CD4-positive, alpha-beta T cell (primary cell): Measurements from ENCODE around the gene C1orf167. TPM values are rescaled to one million over a fixed set of nuclear protein-coding genes. Genes with fewer than 3 reads are reported as not detected.
A peak's percentile ranks its signal among the peaks of the same experiment; 100 is the strongest.

ENCODE experiments used
- ATAC-seq: fragments of 200-7000 bp; cut with Tn5 transposase; one replicate; pipeline ENCODE4 v1.10.0; 2022; ENCODE audit warnings: mild to moderate bottlenecking; ENCODE audit not compliant: poor library complexity
- CTCF ChIA-PET: fragments of 350-600 bp; sonication (Branson Sonifier 250); formaldehyde crosslinking; loops from one replicate; lab custom pipeline; 2021; ENCODE audit warnings: antibody characterized with exemption, inconsistent platforms; lab: Charles Lee
- POLR2A ChIA-PET: fragments of 350-600 bp; sonication (Branson Sonifier 250); formaldehyde crosslinking; loops from one replicate; lab custom pipeline; 2021; ENCODE audit warnings: antibody characterized with exemption, inconsistent platforms; lab: Charles Lee
- DNase-seq, 14 experiments: peaks; one replicate each; pipeline ENCODE4 v3.0.0-alpha.2; 2013 to 2020; ENCODE audit warnings: mixed read lengths in 2 of 14
- H3K27ac ChIP-seq, 2 donors: one replicate each; pipeline versions ENCODE4 v1.5.1 to v1.7.0; 2013; ENCODE audit warnings: low read length in 2 of 2, low read depth in 1 of 2, mild to moderate bottlenecking in 1 of 2
- H3K27me3 ChIP-seq, 2 experiments: 1 replicate in 1 of 2; 2 replicates in 1 of 2; pipeline versions ENCODE4 v1.6.1 to v1.7.0; 2013; ENCODE audit warnings: low read length in 2 of 2, control low read depth in 1 of 2, mild to moderate bottlenecking in 1 of 2, moderate library complexity in 1 of 2; ENCODE audit not compliant: insufficient read depth in 2 of 2, control insufficient read depth in 1 of 2
- H3K36me3 ChIP-seq: one replicate; pipeline ENCODE4 v1.6.1; 2013; ENCODE audit warnings: low read length, control low read depth; ENCODE audit not compliant: insufficient read depth
- H3K4me1 ChIP-seq: one replicate; pipeline ENCODE4 v1.6.1; 2013; ENCODE audit warnings: low read length, control low read depth; ENCODE audit not compliant: insufficient read depth
- H3K4me3 ChIP-seq: one replicate; pipeline ENCODE4 v1.5.1; 2013; ENCODE audit warnings: mild to moderate bottlenecking, low read length, moderate library complexity
- H3K9me3 ChIP-seq, 2 experiments: 1 replicate in 1 of 2; 2 replicates in 1 of 2; pipeline versions ENCODE4 v1.6.1 to v1.7.0; 2013; ENCODE audit warnings: low read length in 2 of 2, mild to moderate bottlenecking in 2 of 2, control low read depth in 1 of 2, moderate library complexity in 1 of 2; ENCODE audit not compliant: control insufficient read depth in 1 of 2, insufficient read depth in 1 of 2
- H3K27ac Mint-ChIP-seq: one replicate; pipeline ENCODE4 v1.8.0; 2020; ENCODE audit warnings: mixed read lengths
- H3K27me3 Mint-ChIP-seq: one replicate; pipeline ENCODE4 v1.8.0; 2021; ENCODE audit warnings: mixed read lengths
- H3K36me3 Mint-ChIP-seq: one replicate; pipeline ENCODE4 v1.8.0; 2021; ENCODE audit warnings: low read depth, mixed read lengths
- H3K4me1 Mint-ChIP-seq: one replicate; pipeline ENCODE4 v1.8.0; 2021; ENCODE audit warnings: low read depth, mixed read lengths
- H3K4me3 Mint-ChIP-seq: one replicate; pipeline ENCODE4 v1.8.0; 2020; ENCODE audit warnings: mild to moderate bottlenecking, mixed read lengths
- H3K9me3 Mint-ChIP-seq: one replicate; pipeline ENCODE4 v1.8.0; 2020; ENCODE audit warnings: mixed read lengths
- intact Hi-C, 2 experiments: fragments of 100-400 bp; cut with DNase I in 1 of 2; cut with micrococcal nuclease in 1 of 2; formaldehyde crosslinking; loops; one replicate each; pipeline versions ENCODE4 v1.15.1 to v1.9.0; 2023 to 2025; cut with DNase I, micrococcal nuclease
- total RNA-seq, 174 experiments: library from RNA in 2 of 174; stranded (reverse) in 2 of 174; gene quantifications; one replicate each; pipeline ENCODE4 v1.2.3 and lab custom pipeline; 2021 to 2026
- TF ChIP-seq, protein P1 (sequence below): fragments of 200-600 bp; IDR thresholded peaks from one replicate; pipeline ENCODE4 v1.8.0; 2022; ENCODE audit warnings: antibody characterized with exemption, mild to moderate bottlenecking

The C1orf167 gene
- total RNA-seq, 2 experiments from 2014 or later, result not detected

- POLR2A ChIA-PET, result interaction anchor here (0.8 to 2.4 kb wide), 5 partner anchors 10 to 187 kb away, joined by 3 to 52 read pairs (median 10); partner anchors contain the start of genes FBXO6 and MAD2L2
- H3K4me3 ChIP-seq, result no peak overlapping the region
- no peak overlapping the region for H3K4me3 Mint-ChIP-seq
- CTCF ChIA-PET, result interaction anchor here (1.8 to 2.2 kb wide), 5 partner anchors 16 to 683 kb away, joined by 9 to 47 read pairs (median 21); partner anchors contain the start of genes AGTRAP and MAD2L2
- no peak for ATAC-seq
- H3K4me1 Mint-ChIP-seq, result peaks cover 22% of the 10 kb centered on the region
- no peaks in the 10 kb centered on the region for H3K36me3 ChIP-seq
- H3K27me3 Mint-ChIP-seq, result no peaks in the 10 kb centered on the region
- no peaks in the 10 kb centered on the region for H3K9me3 Mint-ChIP-seq
- H3K4me1 ChIP-seq, result peaks cover 22% of the 10 kb centered on the region
- DNase-seq, result peak in 1 of 14 experiments; percentile 15
- TF ChIP-seq, protein P1, sequence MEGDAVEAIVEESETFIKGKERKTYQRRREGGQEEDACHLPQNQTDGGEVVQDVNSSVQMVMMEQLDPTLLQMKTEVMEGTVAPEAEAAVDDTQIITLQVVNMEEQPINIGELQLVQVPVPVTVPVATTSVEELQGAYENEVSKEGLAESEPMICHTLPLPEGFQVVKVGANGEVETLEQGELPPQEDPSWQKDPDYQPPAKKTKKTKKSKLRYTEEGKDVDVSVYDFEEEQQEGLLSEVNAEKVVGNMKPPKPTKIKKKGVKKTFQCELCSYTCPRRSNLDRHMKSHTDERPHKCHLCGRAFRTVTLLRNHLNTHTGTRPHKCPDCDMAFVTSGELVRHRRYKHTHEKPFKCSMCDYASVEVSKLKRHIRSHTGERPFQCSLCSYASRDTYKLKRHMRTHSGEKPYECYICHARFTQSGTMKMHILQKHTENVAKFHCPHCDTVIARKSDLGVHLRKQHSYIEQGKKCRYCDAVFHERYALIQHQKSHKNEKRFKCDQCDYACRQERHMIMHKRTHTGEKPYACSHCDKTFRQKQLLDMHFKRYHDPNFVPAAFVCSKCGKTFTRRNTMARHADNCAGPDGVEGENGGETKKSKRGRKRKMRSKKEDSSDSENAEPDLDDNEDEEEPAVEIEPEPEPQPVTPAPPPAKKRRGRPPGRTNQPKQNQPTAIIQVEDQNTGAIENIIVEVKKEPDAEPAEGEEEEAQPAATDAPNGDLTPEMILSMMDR, result no peak
- H3K27me3 ChIP-seq, result no peaks in the 10 kb centered on the region
- H3K27ac ChIP-seq, result no peak overlapping the region
- no peak overlapping the region for H3K27ac Mint-ChIP-seq
- H3K9me3 ChIP-seq, result no peaks in the 10 kb centered on the region
- H3K36me3 Mint-ChIP-seq, result no peaks in the 10 kb centered on the region
- intact Hi-C loops, result loop anchor here in 1 of 2 experiments (2.0 kb wide), 1 partner anchor 28 kb away; no protein-coding TSS in a partner anchor
These were observed 41.5 kb upstream of the C1orf167 start for GRCh38 chr1:11720525-11720924.

DNA sequence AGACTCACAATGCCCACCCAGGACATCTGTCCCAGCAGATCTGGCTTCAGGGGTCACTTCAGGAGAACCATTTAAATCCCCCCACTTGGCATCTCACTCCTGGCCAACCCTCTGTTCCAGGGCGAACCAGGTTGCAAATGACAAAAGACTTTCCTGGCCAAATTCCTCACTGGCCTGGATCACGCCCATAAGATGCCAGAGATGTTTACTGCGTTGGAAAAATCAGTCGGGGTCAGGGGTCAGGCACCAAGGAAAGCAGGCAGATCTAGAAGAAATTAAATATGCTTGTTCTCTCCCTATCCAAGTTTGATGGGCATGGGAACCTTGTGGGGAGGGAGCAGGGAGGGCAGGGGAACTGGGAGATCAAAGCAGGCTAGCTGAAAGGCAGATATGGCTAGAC lies 40.7 kb upstream of the C1orf167 start:
- Mint-ChIP-seq H3K4me1 (peaks cover 26% of the 10 kb centered on the region), H3K4me3 (no peak overlapping the region), H3K27ac (no peak overlapping the region), H3K36me3 (no peaks in the 10 kb centered on the region), H3K27me3 (no peaks in the 10 kb centered on the region), H3K9me3 (no peaks in the 10 kb centered on the region)
- no peak for DNase-seq
- Histone ChIP-seq H3K4me3 (no peak overlapping the region), H3K36me3 (no peaks in the 10 kb centered on the region), H3K27ac (no peak overlapping the region), H3K9me3 (no peaks in the 10 kb centered on the region), H3K27me3 (no peaks in the 10 kb centered on the region), H3K4me1 (peaks cover 27% of the 10 kb centered on the region)
- no peak for ATAC-seq
- intact Hi-C loops, result loop anchor here in 1 of 2 experiments (2.0 kb wide), 1 partner anchor 27 kb away; no protein-coding TSS in a partner anchor
- TF ChIP-seq, protein P1, result no peak
- POLR2A ChIA-PET, result interaction anchor here (0.8 to 2.4 kb wide), 2 partner anchors 9 to 57 kb away, joined by 3 to 52 read pairs; partner anchors contain the start of gene FBXO6
- CTCF ChIA-PET, result interaction anchor here (1.2 to 1.6 kb wide), 2 partner anchors 57 to 71 kb away, joined by 3 to 4 read pairs; partner anchors contain the start of gene FBXO6

DNA sequence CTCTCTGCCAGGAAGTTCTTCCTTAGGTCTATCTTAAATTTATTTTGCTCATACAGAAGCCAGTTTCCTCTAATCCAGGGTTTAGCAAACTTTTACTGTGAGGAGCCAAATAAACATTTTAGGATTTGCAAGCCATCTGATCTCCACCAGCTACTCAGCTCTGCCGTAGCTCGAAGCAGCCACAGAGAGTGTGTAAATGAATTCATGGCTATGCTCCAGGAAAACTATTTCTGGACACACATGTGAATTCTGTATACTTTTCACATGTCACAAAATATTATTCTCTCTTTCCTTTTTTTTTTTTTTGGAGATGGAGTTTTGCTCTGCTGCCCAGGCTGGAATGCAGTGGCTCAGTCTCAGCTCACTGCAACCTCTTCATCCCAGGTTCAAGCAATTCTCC lies 39.5 kb upstream of the C1orf167 start:
- CTCF ChIA-PET, result interaction anchor here (1.2 to 1.6 kb wide), 2 partner anchors 59 to 72 kb away, joined by 3 to 4 read pairs; partner anchors contain the start of gene FBXO6
- intact Hi-C loops, result no loop called here
- no peak for ATAC-seq

More for the DNA sequence above, 39.5 kb upstream of the C1orf167 start:
- TF ChIP-seq, protein P1, result no peak
- Histone ChIP-seq H3K27ac (no peak overlapping the region), H3K4me3 (no peak overlapping the region), H3K27me3 (no peaks in the 10 kb centered on the region), H3K4me1 (peaks cover 32% of the 10 kb centered on the region), H3K9me3 (no peaks in the 10 kb centered on the region), H3K36me3 (no peaks in the 10 kb centered on the region)
- H3K36me3 Mint-ChIP-seq, result no peaks in the 10 kb centered on the region
- peaks cover 26% of the 10 kb centered on the region for H3K4me1 Mint-ChIP-seq
- POLR2A ChIA-PET, result no interaction called here
- no peaks in the 10 kb centered on the region for H3K27me3 Mint-ChIP-seq
- no peak overlapping the region for H3K27ac Mint-ChIP-seq
- DNase-seq, result no peak
- H3K9me3 Mint-ChIP-seq, result no peaks in the 10 kb centered on the region
- H3K4me3 Mint-ChIP-seq, result no peak overlapping the region
